GM21717 (cell line): Measurements from ENCODE around the gene SSUH2.
"Not testable (repeated sequence)": the region's sequence is repeated elsewhere in the genome, so short reads cannot be mapped to it uniquely, and the experiment has no call there.

ENCODE experiments used
- ATAC-seq: cut with Tn5 transposase; IDR thresholded peaks from one replicate; pipeline ENCODE4 v1.9.1; 2021; ENCODE audit warnings: mild to moderate bottlenecking, moderate library complexity; ENCODE audit not compliant: unreplicated experiment

Gene SSUH2

DNA sequence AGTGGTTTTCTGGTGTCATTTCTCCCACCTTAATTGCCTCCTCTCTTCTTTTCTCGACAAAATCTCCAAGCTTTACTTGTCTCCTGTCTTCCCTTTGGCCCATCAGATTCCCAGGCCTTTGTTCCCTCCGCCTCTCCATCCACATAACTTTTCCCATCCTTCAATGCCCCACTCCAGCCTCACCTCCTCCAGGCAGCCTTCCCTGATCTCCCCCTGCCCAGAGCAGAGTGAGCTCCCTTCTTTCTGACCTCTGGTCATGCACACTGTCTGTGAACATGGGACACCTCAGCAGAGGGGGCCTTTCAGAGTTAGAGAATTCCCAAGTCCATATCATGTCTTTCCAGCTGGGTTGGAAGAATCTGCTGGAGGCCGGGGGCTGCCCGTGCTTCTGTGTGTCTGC lies 14.6 kb upstream of the SSUH2 start:
- no peak for ATAC-seq

GRCh38 chr3:8658306-8659212 lies 14.0 kb upstream of the SSUH2 start:
- peak; percentile 89 for ATAC-seq

DNA sequence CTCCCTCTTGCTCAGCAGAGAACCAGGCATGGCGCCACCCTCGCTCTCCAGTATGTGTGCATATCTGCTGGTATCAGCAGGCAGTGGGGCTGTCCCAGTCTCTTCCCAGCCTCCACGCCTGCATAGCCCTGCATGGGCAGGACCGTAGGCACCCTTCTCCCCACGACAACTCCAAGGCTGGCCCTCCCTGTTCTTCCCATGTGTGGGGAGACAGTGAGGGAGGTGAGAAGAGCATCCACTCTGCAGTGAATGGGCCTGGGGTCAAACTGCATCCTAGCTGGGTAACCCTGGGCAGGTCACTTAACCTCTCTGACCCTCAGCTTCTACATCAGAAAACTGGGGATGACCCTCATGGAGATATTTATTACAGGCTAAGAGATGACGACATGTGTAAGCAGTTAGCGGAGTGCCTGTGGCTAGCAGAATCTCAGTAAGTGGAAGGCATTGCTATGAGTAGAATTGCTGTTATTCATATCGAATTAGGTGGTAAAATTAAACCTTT lies 13.3 kb upstream of the SSUH2 start:
- peak; percentile 46 for ATAC-seq

DNA sequence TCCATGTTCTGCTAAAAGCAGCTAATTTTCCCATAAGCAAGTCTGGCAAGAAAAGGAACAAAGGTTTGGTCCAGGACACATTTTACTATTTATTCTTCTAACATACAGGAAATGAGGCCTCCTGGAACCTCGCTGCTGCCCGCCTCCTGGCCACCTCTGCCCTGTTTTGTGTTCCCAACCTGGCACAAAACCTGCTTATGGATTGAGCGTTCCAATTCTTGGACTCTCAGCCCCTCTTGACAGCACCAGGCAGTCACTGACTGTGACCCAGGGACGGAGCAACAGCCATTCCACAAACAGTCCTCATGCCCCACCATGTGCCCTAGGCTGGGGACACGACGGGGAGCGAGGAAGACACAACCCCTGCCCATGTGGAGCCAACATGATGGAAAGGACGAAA lies 11.6 kb upstream of the SSUH2 start:
- ATAC-seq = no peak

GRCh38 chr3:8655387-8655835 lies 10.8 kb upstream of the SSUH2 start:
- no peak for ATAC-seq

DNA sequence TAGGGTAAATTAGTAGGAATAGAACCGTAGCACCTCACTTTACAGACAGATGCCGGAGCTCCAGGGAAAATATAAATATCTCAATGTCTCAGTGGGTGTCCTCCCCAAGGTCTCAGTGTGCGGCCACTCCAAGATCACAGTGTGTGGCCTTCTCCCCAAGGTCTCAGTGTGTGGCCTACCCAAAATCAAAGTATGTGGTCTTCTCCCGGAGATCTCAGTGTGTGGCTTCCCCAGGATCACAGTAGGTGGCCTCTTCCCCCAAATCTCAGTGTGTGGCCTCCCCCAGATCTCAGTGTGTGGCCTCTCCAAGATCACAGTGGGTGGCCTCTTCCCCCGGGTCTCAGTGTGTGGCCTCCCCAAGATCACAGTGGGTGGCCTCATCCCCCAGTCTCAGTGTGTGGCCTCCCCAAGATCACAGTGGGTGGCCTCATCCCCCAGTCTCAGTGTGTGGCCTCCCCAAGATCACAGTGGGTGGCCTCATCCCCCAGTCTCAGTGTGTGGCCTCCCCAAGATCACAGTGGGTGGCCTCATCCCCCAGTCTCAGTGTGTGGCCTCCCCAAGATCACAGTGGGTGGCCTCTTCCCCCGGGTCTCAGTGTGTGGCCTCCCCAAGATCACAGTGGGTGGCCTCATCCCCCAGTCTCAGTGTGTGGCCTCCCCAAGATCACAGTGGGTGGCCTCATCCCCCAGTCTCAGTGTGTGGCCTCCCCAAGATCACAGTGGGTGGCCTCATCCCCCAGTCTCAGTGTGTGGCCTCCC lies 10.2 kb upstream of the SSUH2 start:
- not testable (repeated sequence) for ATAC-seq

GRCh38 chr3:8653800-8654408 lies 9.3 kb upstream of the SSUH2 start:
- ATAC-seq = no peak

GRCh38 chr3:8652324-8652987 lies 7.9 kb upstream of the SSUH2 start:
- no peak for ATAC-seq

DNA sequence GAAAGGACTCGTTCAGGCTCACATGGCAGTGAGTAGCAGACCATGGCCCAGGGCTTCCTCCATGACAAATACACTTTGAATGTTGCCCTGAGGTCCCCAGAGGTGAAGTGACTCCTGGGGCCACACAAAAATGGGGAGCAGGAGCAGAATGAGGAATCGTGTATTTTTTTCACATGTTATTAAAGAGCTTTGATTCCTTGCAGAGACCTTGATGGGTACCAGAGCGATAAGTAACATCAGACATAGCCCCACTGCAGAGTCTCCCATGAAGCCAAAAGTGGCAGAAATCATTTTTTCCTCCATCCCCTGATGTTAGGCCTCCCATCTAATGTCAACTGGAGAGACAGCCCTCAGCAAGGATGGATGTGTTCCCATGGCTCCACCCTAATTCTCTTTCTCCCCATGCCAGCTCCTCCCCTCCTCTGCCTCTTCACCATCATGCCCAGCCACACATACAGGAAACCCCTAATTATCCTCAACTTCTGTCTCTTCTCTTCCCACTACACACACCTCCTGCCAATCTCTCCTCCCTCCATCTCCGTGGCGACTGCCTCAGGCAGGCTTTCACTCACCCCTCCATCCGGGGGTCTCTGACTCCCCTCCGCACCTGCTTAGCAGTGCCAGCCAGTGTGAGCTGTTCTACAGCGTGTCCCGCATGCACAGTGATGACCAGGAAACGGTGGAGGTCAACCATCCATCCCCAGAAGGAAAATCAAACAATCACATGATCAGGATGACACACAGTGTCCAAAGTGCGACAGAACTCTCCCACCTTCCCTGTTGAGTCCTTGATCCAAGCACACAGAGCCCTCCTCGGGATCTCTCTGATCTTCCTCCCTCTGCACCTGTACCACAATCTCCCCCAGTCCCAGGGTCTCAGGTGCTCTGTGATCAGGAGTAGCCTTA lies 7.1 kb upstream of the SSUH2 start:
- ATAC-seq = no peak

DNA sequence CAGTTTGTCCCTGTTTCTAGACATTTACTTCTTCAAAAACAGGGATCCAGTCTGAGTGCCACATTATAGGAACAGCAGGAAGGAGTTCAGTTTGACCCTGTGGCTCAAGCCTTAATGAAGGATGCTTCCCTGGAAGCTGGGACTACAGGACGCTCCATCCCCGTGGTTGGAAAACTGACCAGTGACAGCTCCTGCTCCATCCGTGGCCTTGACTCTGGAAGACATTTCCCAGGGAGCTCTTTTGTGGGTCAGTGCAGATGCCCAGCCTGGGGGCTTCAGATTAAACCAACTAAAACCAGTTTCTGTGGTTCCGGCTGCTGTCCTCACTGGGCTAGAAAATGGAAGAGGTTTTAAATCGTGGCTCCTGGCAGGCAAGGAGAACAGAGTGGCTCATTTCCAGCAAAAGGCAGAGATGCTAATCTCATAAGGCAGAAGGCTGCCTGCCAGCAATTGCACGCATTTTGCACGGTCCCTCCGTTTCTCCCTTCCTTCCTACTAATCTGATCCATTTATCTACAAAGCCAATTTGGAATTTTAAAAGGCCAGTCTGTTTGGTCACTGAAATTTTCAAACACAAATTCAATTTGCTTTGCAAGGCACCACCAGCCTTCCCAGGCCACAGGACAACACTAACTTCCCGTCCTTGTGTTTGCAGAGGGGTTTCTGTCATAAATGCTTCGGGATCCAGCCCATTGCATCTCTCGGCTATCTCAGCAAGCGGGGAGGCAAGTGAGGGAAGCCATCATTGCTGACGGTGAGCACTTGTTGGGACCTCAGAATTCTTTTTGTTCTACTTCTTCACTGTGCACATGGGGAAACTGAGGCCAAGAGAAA lies 6.2 kb upstream of the SSUH2 start:
- ATAC-seq = no peak

- ATAC-seq = no peak
Observed at GRCh38 chr3:8649757-8650156, 5.2 kb upstream of the SSUH2 start.

DNA sequence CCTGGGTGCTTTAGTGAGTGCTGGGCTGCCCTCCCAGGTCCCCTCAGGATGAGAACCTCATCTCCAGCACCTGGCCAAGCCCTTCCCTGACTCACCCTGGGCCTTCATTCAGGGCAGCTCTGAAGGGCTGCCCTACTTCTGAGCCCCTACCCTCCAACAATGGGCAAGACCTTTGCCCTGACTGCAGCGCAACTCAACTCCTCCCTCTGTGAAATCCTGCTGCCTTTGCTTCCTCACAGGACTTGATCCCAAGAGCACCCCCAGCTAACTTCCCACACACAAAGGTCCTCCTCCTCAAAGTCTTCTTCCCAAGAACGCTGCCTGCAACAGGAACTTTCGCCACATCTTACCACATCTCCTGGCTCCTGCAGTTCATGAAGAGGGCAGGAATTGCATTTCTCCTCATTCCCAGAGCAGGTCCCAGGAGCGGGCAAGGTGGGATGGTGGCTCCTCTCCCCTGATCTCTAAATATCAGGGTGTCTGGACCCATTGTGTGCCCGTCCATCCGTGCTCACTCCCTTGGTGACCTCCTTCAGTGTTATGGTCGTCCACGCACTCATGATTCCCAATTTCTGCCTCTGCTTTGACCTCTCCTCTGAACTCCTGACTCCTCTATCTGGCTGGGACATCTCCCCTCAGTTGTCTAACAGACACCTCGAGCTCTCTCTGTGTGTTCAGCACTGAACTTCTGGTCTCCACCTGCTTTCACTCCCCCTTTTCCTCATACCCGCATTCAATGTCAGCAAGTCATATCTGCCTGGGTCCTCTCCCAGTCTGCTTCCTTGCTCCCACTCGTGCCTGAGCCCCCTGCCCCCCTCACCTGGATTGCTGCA lies 4.5 kb upstream of the SSUH2 start:
- no peak for ATAC-seq

DNA sequence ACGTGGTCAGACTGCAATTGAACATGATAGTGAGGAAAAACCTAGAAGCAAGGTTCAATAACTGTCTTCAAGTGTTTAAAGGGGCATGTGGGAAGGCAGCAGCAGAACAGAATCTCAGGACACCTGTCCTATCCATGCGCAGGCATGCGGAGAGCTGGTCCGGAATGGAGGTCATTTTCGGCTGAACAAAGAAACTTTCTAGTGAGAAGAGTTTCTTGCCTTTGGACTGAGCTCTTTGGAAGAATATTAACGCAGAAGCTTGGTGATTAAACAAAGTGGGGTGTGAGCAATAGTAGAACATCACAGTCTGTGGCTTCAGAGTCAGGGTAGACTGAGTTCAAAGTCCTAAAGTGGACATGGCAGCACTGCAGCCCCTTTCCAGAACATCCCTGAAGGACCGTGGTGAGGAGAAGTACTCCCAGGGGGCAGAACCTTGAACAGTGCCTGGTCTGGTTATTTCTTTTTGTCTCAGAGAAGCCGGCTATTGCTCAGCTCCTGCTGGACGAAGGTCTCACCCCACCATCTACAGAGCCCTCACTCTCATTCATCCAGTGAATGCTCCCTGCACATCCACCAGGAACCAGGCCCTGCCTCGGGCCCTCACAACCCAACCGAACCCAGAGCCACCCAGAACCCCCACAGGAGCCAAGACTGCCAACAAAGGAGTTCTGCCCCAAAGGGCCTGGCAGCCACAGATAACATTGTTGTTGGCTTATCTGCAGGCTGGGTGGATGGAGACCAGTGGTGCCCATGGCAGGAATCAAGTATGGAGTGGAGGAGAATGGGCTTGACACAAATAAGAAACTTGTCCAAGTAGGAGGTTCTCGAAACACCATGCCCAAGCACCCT lies 2.8 kb upstream of the SSUH2 start:
- ATAC-seq = no peak

GRCh38 chr3:8646313-8646938 lies 1.8 kb upstream of the SSUH2 start:
- ATAC-seq = no peak

DNA sequence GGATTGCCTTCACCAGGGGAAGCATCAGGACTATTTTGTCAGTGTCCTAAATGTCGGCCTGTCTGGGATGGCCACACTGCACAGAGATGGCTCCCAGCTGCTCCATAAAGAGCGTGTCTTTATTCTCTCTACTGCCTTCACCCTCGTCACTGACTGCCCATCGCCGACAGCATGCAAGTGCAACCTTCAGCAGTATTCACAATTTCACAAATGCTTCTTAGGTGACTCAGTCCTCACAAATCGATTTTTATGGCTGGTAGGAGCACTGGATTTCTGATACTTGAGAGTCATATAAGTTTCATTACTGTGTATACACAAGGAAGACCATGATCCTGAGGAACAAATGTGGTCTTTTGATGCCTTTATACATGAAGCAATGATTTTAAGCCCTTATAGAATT lies 1.1 kb upstream of the SSUH2 start:
- ATAC-seq = no peak

GRCh38 chr3:8643693-8644365 lies 769 bp downstream of the SSUH2 start:
- no peak for ATAC-seq
